ENCODE results near the gene OGFRL1.
"Not testable (repeated sequence)": the region's sequence is repeated elsewhere in the genome, so short reads cannot be mapped to it uniquely, and the experiment has no call there.

The OGFRL1 gene

DNA sequence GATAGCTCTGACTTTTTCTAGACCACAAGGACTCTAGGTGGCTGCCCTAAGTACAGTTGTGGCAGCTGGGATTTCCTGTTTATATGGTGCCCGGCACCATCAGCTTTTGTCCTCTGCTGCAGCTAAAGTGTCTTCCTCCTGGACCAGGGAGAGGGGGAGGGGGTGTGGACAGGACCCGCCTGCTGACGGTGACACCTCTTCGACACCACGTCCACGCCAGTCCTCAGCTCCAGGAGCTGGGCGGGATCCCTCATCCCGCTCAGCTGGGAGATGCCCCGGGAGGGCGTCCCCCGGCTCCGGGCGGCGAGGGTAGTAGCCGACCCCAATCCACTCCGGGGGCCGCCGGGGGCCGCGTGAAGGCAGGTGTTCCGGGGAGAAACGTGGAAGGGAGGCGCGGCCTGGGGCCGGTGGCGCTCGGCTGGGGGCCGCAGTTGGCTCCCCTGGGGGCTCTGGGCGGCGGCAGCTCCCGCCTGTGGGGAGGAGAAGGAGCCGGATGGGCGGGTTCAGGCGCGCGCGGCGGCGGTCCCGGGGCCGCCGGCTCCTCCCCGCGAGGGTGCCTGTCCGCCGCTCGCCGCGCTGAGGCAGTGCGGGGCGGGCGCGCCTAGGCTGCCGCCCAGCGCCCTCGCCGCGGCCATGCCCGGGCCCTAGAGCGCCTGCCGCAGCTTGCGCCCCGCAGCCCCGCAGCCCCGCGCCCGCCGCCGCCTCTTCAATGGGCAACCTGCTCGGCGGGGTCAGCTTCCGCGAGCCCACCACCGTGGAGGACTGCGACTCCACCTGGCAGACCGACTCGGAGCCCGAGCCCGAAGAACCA, at the start of gene OGFRL1:
Gene OGFRL1, plus strand, starts transcription at position 584 of the 811 bp plus-strand sequence. Its CDS starts 126 bp downstream, at position 710.
- FAIRE-seq = no peak

- FAIRE-seq = no peak
Measured at GRCh38 chr6:71239694-71240093, 48.9 kb upstream of the OGFRL1 start.

GRCh38 chr6:71245265-71246049, 43.2 kb upstream of the OGFRL1 start:
- FAIRE-seq = no peak

DNA sequence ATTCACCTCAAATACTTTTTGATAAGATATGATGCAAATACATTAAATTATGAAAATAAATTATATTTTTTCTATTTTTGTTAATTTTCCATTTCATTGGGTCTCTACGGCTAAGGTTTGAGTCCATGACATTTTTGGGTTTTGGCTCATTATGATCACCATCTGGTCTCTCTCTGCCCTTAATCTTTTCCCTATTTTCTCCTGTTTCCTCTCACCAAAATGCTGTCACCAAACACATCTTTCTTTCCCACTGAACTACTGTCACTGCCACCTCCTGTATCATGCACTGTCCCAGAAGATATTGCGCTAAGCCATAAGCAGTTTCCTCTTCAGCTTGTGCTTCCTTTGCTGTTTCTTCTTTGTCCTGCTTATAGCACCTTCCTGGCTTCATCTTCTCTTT, 42.0 kb upstream of the OGFRL1 start:
- no peak for FAIRE-seq

GRCh38 chr6:71248306-71248765, 40.3 kb upstream of the OGFRL1 start:
- FAIRE-seq = no peak

DNA sequence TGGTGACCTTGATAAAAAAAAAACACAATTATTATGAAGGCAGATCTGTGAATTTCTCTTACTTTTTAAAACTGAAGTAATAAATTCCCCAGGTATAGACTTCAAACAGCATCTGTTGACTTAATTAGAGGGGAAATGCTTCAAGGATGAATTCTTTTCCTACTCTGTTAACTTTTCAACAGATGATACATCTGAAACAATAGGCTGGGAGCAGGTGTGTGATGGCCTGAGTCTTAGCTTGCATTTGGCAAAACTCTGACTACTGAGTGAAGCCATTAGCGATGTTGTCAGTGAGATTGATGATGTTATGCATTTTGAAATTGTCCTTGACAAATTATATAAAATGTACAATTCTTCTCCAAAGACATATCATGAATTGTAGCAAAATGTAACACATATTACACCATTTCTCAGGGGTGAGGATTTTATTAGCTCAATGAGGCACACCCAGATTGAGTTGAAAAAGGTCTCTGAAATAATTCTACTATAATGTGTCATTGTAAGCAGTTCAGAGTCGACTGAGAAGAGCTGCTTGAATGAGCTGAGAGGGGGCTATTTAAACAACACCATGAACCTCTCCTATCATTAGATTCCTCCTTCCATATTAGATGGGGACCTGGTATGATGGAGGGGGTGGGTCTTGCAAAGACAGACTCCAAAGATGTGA, 39.6 kb upstream of the OGFRL1 start:
- FAIRE-seq = no peak

DNA sequence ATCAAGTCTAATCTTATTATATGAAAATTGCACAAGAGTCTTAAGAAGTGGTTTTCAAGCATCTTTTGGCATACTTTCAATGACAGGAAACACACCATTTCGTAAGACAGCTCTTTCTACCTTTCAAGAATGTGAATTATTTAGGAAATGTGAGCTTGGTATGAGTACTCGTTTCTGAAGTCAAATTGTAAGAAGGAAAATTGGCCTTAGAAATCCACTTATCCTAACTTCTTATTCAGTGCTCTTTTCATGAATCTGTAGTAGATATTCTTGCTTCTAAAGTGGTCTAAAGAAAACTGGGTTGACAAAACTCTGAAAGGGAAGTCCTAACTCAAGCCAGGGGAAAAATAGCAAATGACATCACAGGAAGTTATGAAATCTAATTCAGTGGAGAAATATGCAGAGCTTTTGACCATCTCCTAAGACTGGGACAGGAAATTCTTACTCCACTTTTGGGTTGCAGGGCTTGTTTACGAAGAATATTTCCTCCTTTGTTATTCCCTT, 38.5 kb upstream of the OGFRL1 start:
- no peak for FAIRE-seq

- FAIRE-seq = no peak
Measured at GRCh38 chr6:71252410-71252809, 36.2 kb upstream of the OGFRL1 start.

- no peak for FAIRE-seq
Measured at GRCh38 chr6:71252960-71253359, 35.7 kb upstream of the OGFRL1 start.

DNA sequence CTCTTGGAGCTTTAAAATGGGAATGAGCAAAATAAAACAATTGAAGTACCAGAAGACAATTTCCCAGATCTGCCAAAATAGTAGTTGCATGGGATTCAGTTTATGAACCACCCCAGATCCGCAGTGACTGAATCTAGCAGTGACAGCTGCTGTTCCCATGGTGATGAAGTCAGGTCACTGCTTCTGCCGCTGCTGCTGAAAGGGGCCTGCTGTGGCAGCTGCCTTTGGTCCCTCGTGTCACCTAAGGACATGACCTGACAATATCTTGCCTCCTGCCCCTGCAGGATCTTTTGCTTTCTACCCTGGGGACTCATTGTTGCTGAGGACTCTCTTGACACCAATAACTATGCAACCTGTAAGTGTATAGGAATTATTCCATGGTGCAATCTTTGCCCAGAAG, 34.3 kb upstream of the OGFRL1 start:
- no peak for FAIRE-seq

DNA sequence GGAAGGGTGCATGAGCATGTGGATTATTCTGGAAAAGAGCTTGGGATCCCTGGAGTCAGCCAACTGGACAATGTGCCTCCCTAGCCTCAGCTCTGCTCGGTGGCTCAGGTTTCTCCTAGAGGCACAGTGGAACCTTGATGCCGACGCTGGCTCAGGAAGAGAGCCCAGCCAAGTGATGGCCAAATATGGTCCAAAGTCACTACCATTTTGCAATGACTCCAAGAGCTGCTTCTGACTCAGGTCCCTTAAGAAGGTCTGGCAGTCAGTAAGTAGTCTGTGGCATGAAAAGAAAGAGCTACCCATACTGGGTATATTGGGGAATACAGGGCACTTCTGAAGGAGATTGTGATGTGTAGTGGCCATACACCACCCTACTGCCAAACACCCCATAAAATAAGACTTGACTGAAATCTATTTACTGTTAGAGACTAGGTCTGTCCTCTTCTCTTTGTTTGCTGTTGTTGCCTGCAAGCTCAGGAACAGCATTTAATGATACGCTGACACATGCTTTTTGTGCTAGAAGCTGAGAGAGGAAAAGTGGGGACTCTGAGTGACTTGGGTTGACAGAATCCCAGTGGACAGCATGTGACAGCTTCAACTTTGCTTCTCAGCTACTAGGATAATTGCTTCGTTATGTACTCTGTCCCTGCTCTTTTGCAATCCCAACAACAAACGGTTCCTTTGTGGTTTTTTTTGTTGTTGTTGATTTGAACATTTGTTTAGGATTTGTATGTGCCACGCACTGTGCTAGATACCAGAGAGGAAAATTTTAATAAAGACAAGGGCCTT, 30.3 kb upstream of the OGFRL1 start:
- FAIRE-seq = no peak

GRCh38 chr6:71259888-71260604, 28.6 kb upstream of the OGFRL1 start:
- FAIRE-seq = no peak

DNA sequence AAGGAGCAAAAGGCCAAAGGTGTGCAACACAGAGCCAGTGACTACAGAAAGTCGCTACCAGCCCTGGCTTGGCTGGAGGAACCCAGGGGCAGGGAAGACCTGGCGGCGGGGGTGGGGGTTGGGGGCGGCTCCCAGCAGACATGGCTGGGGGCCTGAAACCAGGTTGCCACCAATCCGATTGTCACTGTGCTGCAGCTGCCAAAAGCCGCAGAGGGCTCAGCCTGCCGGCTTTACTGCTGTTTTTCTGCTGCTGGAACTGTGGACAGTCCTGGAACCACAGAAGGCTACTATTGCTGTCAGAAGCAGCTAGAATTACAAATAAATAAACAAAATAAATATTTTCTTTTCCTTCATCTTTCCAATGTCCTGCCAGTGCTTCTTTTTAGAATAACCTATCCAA, 25.7 kb upstream of the OGFRL1 start:
- no peak for FAIRE-seq

DNA sequence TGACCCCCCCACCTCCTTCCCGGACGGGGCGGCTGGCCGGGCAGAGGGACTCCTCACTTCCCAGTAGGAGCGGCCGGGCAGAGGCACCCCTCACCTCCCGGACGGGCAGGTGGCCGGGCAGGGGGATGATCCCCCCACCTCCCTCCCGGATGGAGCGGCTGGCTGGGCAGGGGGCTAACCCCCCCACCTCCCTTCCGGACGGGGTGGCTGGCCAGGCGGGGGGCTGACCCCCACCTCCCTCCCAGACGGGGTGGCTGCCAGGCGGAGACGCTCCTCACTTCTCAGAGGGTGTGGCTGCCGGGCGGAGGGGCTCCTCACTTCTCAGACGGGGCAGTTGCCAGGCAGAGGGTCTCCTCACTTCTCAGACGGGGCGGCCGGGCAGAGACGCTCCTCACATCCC, 22.2 kb upstream of the OGFRL1 start:
- not testable (repeated sequence) for FAIRE-seq

DNA sequence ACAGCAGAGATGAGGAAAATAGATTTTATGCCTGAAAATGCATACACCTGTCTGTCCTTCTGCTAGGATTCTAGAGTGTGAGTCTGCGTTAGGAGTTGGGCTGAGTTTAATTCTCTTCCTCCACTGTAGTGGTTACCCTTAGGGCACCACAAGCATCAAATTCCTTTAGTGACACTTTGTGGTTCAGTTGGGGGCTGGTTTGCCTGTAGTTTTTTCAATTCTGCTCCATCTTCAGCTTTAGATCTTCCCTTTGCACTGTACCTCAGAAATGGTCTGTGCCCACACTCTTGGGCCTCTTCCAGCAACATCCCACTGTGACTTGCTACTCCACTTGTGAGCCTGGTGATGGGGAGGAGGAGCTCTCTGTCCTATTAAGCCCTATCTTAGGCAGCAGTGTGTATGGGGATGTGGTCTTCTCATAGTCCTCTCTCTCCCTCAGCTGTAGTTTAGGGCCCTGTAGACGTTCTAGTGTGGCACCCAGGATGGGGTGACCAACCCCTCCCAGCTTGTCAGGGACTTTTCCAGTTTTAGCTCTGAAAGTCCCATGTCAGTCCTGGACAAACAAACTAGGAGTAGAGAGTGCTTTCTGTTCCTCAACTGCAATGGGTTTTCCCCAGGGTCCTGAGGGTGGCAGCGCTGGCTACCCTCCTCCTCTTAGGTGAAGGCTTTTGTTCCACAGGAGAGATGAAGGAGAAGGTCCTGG, 19.7 kb upstream of the OGFRL1 start:
- no peak for FAIRE-seq

DNA sequence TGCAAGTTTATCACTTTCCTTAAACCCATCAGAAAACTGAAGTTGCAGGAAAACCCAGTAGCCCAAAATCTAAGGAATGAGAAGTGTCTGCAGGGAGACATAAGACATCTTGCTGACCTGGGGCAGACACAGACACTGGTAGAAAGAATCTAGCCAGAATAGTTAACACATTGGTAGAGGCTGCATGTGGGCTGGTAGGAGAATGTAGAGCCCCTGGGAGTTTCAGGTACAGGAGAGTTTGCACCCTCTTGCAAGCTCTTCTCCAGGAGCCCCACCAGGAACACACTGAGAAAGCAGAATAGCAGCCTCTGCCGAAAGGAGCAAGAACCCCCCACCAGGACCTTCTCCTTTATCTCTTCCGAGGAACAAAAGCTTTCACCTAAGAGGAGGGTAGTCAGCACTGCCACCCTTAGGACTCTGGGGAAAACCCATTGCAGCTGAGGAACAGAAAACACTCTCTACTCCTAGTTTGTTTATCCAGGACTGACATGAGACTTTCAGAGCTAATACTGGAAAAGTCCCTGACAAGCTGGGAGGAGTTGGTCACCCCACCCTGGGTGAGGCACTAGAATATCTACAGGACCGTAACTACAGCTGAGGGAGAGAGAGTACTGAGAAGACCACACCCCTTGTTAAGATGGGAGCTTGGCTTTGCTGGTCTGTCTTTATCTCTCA, 10.5 kb upstream of the OGFRL1 start:
- no peak for FAIRE-seq

DNA sequence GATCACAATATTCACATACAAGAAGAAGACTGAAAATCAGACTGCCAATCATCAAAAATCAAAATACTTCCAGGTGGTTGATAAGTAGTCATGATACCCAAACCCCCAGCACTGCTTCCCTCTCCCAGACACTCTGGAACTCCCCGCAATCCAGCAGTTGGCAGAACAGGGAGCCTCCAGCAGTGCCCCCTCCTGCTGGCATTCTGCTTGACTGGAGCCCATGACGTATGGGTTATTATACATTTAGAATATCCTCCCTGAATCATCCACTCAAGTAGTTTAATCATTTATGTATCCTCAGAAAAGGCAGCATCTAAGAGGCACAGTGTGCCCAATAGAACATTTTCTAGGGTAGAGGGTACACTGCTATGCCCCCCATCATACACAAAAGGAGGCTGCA, 9.3 kb upstream of the OGFRL1 start:
- no peak for FAIRE-seq

DNA sequence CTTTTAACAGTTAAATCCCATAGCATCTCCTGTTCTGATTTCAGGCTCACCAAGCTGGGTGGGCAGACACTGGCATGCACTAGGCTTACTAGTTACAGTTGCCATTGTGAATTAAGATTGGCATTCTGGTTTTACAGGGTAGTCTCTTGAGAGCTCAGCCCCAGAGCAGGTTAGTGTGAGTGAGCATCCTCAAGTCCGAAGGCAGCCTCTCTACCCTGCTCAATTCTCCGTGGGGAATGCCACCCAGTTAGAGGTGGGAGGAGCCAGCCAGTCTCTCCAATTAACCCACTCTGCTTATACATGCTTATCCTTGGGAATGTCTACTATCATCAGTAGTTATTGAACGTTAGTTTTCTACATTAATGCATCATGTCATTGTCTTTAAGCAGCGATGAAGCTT, 8.9 kb upstream of the OGFRL1 start:
- FAIRE-seq = no peak

GRCh38 chr6:71280701-71281100, 7.9 kb upstream of the OGFRL1 start:
- no peak for FAIRE-seq

- no peak for FAIRE-seq
Measured at GRCh38 chr6:71284785-71285184, 3.8 kb upstream of the OGFRL1 start.

- FAIRE-seq = no peak
Measured at GRCh38 chr6:71287038-71287437, 1.6 kb upstream of the OGFRL1 start.
